ENCODE data around the gene YWHAG. TPM values are rescaled to one million over a fixed set of nuclear protein-coding genes. Genes with fewer than 3 reads are reported as not detected.
A peak's percentile ranks its signal among the peaks of the same experiment; 100 is the strongest.

YWHAG gene
- total and polyA plus RNA-seq, 9 of the 15 experiments (the other 6 are each of a cell fraction or from before 2014, with no cell fraction given): 30.4 to 246 (median 94.5) TPM

GRCh38 chr7:76281006-76281705 is 77.6 kb downstream of the YWHAG start (continued):
- TF ChIP-seq PTRF (tag; IDR thresholded peaks at IDR 0.05): no peak
- no peak for TF ChIP-seq RHOXF2B (CRISPR knock-in tag; conservative IDR thresholded peaks at IDR 0.05)
- no peak for TF ChIP-seq ZNF274 (IDR thresholded peaks at IDR 0.05; ENCODE audit: borderline replicate concordance, low read depth, low read length)
- TF ChIP-seq GATAD2B (IDR thresholded peaks at IDR 0.05; ENCODE audit: borderline replicate concordance): no peak
- TF ChIP-seq, protein P1, sequence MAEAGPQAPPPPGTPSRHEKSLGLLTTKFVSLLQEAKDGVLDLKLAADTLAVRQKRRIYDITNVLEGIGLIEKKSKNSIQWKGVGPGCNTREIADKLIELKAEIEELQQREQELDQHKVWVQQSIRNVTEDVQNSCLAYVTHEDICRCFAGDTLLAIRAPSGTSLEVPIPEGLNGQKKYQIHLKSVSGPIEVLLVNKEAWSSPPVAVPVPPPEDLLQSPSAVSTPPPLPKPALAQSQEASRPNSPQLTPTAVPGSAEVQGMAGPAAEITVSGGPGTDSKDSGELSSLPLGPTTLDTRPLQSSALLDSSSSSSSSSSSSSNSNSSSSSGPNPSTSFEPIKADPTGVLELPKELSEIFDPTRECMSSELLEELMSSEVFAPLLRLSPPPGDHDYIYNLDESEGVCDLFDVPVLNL (CRISPR knock-in tag; IDR thresholded peaks at IDR 0.05; ENCODE audit: low read depth): no peak
- no peak for TF ChIP-seq KDM4B (IDR thresholded peaks at IDR 0.05; ENCODE audit: borderline replicate concordance in 2 of 2, low read depth in 1 of 2)
- TF ChIP-seq NFRKB (IDR thresholded peaks at IDR 0.05; ENCODE audit: low read depth): 0 out of 2 replicates have a peak, but pooled peaks have one; percentile 37
- TF ChIP-seq NCOA2 (IDR thresholded peaks at IDR 0.05; ENCODE audit: partially characterized antibody in 2 of 2): no peak
- TF ChIP-seq NFXL1 (CRISPR knock-in tag; IDR thresholded peaks at IDR 0.05): no peak
- TF ChIP-seq TCFL5 (CRISPR knock-in tag; conservative IDR thresholded peaks at IDR 0.05): no peak
- TF ChIP-seq CEBPB (tag; IDR thresholded peaks at IDR 0.05): no peak
- TF ChIP-seq ZNF695 (CRISPR knock-in tag; IDR thresholded peaks at IDR 0.05): no peak
- TF ChIP-seq ELF2 (CRISPR knock-in tag; IDR thresholded peaks at IDR 0.05): no peak
- peak; percentile 51; the same call in 1 of the 2 replicates for TF ChIP-seq NFIC (IDR thresholded peaks at IDR 0.05)
- TF ChIP-seq U2AF2 (optimal IDR thresholded peaks at IDR 0.05; ENCODE audit: low read depth, low read length): no peak
- no peak for TF ChIP-seq EZH2 (IDR thresholded peaks at IDR 0.05; ENCODE audit: borderline replicate concordance, low read depth, low read length)
- TF ChIP-seq STAT6 (CRISPR knock-in tag; IDR thresholded peaks at IDR 0.05): no peak
- no peak for TF ChIP-seq YY1 (IDR thresholded peaks at IDR 0.05; ENCODE audit: borderline replicate concordance in 1 of 3, control insufficient read depth in 1 of 3, extremely low read depth in 1 of 3, insufficient read depth in 3 of 3, insufficient read length in 1 of 3, insufficient replicate concordance in 2 of 3, low read depth in 1 of 3, low read length in 2 of 3)
- no peak for TF ChIP-seq ZNF740 (CRISPR knock-in tag; IDR thresholded peaks at IDR 0.05)
- no peak for TF ChIP-seq ZNF740 (tag; IDR thresholded peaks at IDR 0.05)
- no peak for TF ChIP-seq MEIS2 (IDR thresholded peaks at IDR 0.05; ENCODE audit: partially characterized antibody)
- TF ChIP-seq TGIF2 (CRISPR knock-in tag; IDR thresholded peaks at IDR 0.05): no peak
- TF ChIP-seq ZNF766 (CRISPR knock-in tag; conservative IDR thresholded peaks at IDR 0.05): no peak
- TF ChIP-seq POU5F1 (IDR thresholded peaks at IDR 0.05; ENCODE audit: borderline replicate concordance, low read depth, low read length, partially characterized antibody): no peak
- TF ChIP-seq CBX1 (IDR thresholded peaks at IDR 0.05; ENCODE audit: low read depth): no peak
